ENCODE results near the gene ZNF587B. TPM values are rescaled to one million over a fixed set of nuclear protein-coding genes. Genes with fewer than 3 reads are reported as not detected.
"Not testable (repeated sequence)": the region's sequence is repeated elsewhere in the genome, so short reads cannot be mapped to it uniquely, and the experiment has no call there.

Gene ZNF587B
- total RNA-seq, 1 donor from 2014 or later = 27.5 TPM

DNA sequence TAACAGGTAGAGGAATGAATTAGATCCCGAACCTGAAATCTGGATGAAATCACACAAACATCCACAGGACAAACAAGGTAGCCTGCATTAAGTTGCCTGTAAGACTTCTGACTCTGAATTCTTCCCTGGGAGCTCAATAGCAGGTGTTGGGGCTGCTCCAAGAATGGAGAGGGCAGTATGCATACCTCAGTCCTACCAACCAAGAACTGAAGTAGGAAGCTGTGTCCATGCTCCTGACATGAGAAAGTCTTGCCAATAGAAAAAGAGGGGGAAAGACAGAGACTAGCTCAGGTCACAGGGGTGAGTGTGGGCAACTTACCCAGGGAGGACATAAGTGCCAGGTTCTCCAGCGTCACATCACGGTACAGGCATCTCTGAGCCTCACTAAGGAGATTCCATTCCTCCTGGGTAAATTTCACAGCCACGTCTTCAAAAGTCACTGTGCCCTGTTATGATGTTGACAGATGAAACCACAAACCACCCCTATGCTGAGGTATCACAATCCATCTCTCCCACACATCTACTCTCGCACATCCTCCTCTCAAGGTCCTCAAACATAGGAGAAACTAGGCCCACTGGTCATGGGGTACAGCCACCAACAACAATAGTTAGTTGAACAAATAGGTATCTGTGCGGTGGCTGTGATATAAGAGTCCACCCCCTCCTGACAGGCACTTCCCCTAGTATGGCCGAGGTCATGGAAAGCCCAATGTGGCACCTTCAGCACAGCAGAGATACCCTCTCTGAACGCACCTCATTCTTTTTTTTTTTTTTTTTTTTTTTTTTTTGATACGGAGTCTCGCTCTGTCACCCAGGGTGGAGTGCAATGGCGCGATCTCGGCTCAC lies 16.9 kb upstream of the ZNF587B start:
- peak; percentile 59 for DNase-seq
- not testable (repeated sequence) for H3K9me3 Mint-ChIP-seq, H3K27me3 Mint-ChIP-seq
- Mint-ChIP-seq H3K27ac (peak overlapping the region; percentile 86), H3K4me3 (peak overlapping the region; percentile 96), H3K36me3 (ENCODE audit: low read depth) (peaks cover 38% of the 10 kb centered on the region), H3K4me1 (peaks cover 35% of the 10 kb centered on the region)
- intact Hi-C loops (cut with micrococcal nuclease) = loop anchor here (10.0 kb wide), 2 partner anchors 238 to 372 kb away; partner anchors contain the start of genes ZNF274 and ZNF416

DNA sequence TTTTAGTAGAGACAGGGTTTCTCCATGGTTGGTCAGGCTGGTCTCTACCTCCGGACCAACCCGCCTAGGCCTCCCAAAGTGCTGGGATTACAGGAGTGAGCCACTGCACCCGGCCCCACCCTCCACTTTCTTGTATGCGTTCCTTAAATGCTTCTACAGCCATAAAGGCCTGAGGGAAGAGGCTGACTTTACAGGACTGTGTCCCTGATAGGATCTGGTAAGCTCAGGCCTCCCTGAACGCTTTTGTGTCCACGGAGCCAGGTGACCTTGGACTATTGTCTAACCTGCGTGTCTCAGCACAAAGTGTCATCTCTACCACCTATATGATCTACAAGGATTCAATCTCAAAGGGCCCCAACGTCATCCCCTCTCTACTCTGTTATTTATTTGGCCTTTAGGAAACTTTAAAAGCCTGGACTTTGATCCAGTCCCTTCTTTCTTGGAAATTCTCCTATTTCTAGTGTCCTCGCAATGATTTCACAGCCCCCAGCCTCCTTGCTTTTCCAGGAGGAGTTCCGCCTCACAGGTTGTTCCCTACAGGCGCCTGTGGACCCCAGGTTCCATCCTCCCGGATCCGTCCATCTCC lies 16.1 kb upstream of the ZNF587B start:
- intact Hi-C loops (cut with micrococcal nuclease) = loop anchor here (2.0 to 10.0 kb wide), 5 partner anchors 35 to 371 kb away; partner anchors contain the start of genes ZNF274, ZNF416, ZNF586 and ZNF587
- Mint-ChIP-seq H3K4me1 (peaks cover 38% of the 10 kb centered on the region), H3K27me3 (no peaks in the 10 kb centered on the region), H3K4me3 (peak overlapping the region; percentile 96), H3K27ac (peak overlapping the region; percentile 90), H3K9me3 (no peaks in the 10 kb centered on the region), H3K36me3 (ENCODE audit: low read depth) (peaks cover 32% of the 10 kb centered on the region)
- DNase-seq = no peak

DNA sequence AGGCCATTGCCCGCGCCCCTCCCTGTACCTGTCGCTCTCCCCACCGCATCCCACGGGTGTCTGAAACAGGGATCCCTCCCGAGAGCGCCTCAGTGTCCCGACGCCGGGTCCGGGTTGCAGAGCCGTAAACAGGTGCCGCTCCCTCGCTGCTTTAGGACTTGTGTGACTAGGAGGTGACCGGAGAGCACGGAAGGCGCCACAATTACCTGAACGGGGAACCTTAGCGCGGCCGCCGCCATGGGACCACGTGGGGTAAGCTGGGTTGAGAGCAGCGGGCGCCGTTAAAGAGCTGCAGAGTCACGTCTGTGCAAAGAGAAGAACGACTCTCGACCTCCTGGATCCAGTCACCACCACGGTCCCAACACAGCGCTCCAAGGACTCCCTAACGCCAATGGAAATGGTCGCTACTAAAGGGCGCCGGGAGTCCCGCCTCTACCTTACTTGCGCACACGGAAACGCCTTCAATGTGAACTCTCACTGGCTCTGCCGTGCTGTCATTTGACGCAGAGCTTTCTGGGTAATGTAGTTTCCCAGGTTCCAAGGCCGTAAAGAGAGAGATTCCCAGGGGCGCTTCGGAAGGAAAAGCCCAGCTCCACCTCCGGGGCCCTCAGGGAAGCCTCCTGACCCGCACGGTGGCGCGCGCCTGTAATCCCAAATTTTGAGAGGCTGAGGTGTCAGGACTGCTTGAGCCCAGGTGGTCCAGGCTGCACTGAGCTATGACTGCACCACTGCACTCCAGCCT lies 15.4 kb upstream of the ZNF587B start, which contains the start of gene ZNF552:
Gene ZNF552 (minus strand): TSS at position 409 of the 742 bp plus-strand sequence. CDS start 170 bp downstream, at position 239.
- peaks cover 40% of the 10 kb centered on the region for H3K4me1 Mint-ChIP-seq
- H3K9me3 Mint-ChIP-seq = no peaks in the 10 kb centered on the region
- peak within 1 kb of the TSS; percentile 90 for H3K27ac Mint-ChIP-seq
- intact Hi-C loops (cut with micrococcal nuclease) = loop anchor here (2.0 to 10.0 kb wide), 5 partner anchors 34 to 370 kb away; partner anchors contain the start of genes ZNF274, ZNF416, ZNF586 and ZNF587
- peaks cover 27% of the 10 kb centered on the region for H3K36me3 Mint-ChIP-seq (ENCODE audit: low read depth)
- no peaks in the 10 kb centered on the region for H3K27me3 Mint-ChIP-seq
- peak within 1 kb of the TSS; percentile 96 for H3K4me3 Mint-ChIP-seq
- peak; percentile 93 for DNase-seq

DNA sequence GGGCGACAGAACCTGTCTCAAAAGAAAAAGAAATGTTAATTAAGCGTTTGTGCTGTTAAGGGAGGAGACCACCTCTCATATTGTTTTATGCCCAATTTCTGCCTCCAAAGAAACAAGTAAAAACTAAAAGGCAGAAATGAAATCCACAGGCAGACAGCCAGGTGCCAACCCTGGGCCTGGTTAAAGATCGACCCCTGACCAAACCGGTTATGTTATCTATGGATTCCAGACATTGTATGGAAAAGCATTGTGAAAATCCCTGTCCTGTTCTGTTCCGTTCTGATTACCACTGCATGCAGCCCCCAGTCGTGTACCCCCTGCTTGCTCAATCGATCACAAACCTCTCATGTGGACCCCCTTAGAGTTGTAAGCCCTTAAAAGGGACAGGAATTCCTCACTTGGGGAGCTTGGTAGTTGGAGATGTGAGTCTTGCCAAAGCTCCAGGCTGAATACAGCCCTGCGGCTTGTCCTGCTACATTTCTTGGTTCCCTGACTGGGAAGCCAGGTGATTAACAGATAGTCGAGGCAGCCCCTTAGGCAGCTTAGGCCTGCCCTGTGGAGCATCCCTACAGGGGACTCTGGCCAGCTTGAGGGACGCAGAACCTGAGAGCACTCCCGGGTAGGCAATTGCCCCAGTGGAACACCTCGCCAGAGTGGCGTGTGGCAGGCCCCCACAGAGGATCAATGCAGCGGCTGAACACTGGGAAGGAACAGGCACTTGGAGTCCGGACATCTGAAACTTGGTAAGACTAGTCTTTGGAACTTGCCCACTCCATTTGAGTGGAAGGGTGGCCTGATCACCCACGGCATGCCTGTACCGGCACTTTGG lies 14.6 kb upstream of the ZNF587B start:
- peak overlapping the region; percentile 96 for H3K4me3 Mint-ChIP-seq
- no peaks in the 10 kb centered on the region for H3K9me3 Mint-ChIP-seq
- H3K36me3 Mint-ChIP-seq (ENCODE audit: low read depth) = peaks cover 27% of the 10 kb centered on the region
- no peak for DNase-seq
- intact Hi-C loops (cut with micrococcal nuclease) = loop anchor here (2.0 to 10.0 kb wide), 5 partner anchors 33 to 369 kb away; partner anchors contain the start of genes ZNF274, ZNF416, ZNF586 and ZNF587
- H3K27ac Mint-ChIP-seq = peak overlapping the region; percentile 90
- H3K27me3 Mint-ChIP-seq = no peaks in the 10 kb centered on the region
- peaks cover 43% of the 10 kb centered on the region for H3K4me1 Mint-ChIP-seq

DNA sequence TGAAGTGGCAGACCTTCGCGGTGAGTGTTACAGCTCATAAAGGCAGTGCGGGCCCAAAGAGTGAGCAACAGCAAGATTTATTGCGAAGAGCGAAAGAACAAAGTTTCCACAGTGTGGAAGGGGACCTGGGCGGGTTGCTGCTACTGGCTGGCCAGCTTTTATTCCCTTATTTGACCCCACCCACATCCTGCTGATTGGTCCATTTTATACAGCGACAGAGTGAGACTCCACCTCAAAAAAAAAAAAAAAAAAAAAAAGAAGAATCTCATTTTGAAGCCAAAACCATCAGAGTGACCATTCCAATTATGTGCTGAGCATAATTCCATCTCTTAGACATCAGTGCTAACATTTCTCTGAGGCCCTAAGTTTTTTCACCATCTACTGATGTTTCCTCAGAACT lies 13.4 kb upstream of the ZNF587B start:
- peak overlapping the region; percentile 7 for H3K27ac Mint-ChIP-seq
- no peaks in the 10 kb centered on the region for H3K27me3 Mint-ChIP-seq
- H3K4me1 Mint-ChIP-seq = peaks cover 48% of the 10 kb centered on the region
- DNase-seq = no peak
- no peak overlapping the region for H3K4me3 Mint-ChIP-seq
- intact Hi-C loops (cut with micrococcal nuclease) = loop anchor here (10.0 kb wide), 2 partner anchors 242 to 368 kb away; partner anchors contain the start of genes ZNF274 and ZNF416
- peaks cover 28% of the 10 kb centered on the region for H3K36me3 Mint-ChIP-seq (ENCODE audit: low read depth)
- H3K9me3 Mint-ChIP-seq = no peaks in the 10 kb centered on the region

DNA sequence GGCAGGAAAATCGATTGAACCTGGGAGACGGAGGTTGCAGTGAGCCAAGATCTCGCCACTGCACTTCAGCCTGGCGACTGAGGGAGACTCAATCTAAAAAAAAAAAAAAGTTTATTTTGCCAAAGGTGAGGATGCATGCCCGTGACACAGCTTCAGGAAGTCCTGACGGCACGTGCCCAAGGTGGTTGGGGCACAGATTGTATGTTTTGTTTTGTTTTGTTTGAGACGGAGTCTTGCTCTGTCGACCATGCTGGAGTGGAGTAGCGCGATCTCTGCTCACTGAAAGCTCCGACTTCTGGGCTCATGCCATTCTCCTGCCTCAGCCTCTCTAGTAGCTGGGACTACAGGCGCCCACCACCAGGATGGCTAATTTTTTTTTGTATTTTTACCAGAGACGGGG lies 12.1 kb upstream of the ZNF587B start:
- H3K27ac Mint-ChIP-seq = no peak overlapping the region
- H3K4me1 Mint-ChIP-seq = peaks cover 45% of the 10 kb centered on the region
- H3K4me3 Mint-ChIP-seq = peak overlapping the region; percentile 96
- H3K27me3 Mint-ChIP-seq = no peaks in the 10 kb centered on the region
- peaks cover 3% of the 10 kb centered on the region for H3K9me3 Mint-ChIP-seq
- intact Hi-C loops (cut with micrococcal nuclease) = loop anchor here (10.0 kb wide), 2 partner anchors 243 to 367 kb away; partner anchors contain the start of genes ZNF274 and ZNF416
- H3K36me3 Mint-ChIP-seq (ENCODE audit: low read depth) = peaks cover 30% of the 10 kb centered on the region
- DNase-seq = no peak

DNA sequence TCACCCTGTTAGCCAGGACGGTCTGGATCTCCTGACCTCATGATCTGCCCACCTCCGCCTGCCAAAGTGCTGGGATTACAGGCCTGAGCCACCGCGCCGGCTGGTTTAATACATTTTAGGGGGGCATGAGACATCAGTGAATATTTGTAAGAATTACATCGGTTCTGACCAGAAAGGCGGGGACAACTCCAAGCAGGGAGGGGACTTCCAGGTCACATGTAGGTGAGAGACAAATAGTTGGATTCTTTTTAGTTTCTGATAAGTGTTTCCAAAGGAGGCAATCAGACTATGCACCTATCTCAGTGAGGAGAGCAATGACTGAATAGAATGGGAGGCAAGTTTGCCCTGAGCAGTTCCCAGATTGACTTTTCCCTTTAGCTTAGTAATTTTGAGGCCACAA lies 11.7 kb upstream of the ZNF587B start:
- Mint-ChIP-seq H3K9me3 (peaks cover 3% of the 10 kb centered on the region), H3K27me3 (no peaks in the 10 kb centered on the region), H3K4me3 (peak overlapping the region; percentile 96), H3K27ac (peak overlapping the region; percentile 51), H3K36me3 (ENCODE audit: low read depth) (peaks cover 32% of the 10 kb centered on the region), H3K4me1 (peaks cover 43% of the 10 kb centered on the region)
- no peak for DNase-seq
- intact Hi-C loops (cut with micrococcal nuclease) = loop anchor here (10.0 kb wide), 2 partner anchors 244 to 366 kb away; partner anchors contain the start of genes ZNF274 and ZNF416

DNA sequence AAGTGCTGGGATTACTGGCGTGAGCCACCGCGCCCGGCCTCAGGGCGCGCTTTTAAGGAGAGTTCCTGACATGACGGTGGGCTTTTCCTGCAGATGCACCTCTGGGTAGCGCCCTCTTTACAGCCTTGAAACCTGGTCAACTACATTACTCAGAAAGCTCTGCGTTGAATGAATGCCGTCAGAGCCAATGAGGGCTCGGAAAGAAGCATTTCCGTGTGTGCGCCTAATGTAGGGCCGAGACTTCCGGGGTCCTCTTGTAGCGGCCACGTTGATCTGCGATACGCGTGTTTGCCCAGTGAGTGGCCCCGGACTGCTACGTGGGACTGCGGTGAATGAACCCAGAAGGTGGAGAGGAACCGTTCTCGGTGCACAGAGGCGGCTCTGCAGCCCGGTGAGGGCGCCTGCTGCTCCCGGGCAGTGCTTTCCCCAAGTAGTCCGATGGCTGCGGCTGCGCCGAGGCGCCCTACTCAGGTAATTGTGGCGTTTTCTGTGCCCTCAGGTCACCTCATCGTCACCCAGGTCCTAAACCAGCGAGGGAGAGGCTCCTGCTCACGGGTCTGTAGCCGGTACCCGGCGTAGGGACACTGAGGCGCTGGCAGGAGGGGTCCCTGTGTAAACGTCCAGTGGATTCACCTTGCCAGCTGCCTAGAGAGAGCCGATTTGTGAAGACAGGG lies 10.5 kb upstream of the ZNF587B start:
- H3K4me3 Mint-ChIP-seq = peak overlapping the region; percentile 96
- H3K9me3 Mint-ChIP-seq = peaks cover 3% of the 10 kb centered on the region
- peaks cover 44% of the 10 kb centered on the region for H3K36me3 Mint-ChIP-seq (ENCODE audit: low read depth)
- peak; percentile 94 for DNase-seq
- H3K27ac Mint-ChIP-seq = peak overlapping the region; percentile 99
- intact Hi-C loops (cut with micrococcal nuclease) = loop anchor here (10.0 kb wide), 2 partner anchors 245 to 365 kb away; partner anchors contain the start of genes ZNF274 and ZNF416
- peaks cover 45% of the 10 kb centered on the region for H3K4me1 Mint-ChIP-seq
- no peaks in the 10 kb centered on the region for H3K27me3 Mint-ChIP-seq

DNA sequence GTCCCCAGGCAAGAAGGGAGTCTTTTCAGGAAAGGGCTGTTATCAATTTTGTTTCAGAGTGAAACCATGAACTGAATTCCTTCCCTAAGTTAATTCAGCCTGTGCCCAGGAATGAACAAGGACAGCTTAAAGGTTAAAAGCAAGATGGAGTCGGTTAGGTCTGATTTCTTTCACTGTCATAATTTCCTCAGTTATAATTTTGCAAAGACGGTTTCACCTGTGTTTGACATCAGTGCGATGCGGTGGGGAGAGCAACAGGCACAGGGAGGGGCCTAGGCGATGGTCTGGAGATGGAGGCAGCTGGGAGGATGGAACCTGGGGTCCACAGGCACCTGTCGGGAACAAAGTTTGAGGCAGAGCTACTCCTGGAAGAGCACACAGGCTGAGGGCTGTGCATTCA lies 9.5 kb upstream of the ZNF587B start:
- intact Hi-C loops (cut with micrococcal nuclease) = no loop called here

DNA sequence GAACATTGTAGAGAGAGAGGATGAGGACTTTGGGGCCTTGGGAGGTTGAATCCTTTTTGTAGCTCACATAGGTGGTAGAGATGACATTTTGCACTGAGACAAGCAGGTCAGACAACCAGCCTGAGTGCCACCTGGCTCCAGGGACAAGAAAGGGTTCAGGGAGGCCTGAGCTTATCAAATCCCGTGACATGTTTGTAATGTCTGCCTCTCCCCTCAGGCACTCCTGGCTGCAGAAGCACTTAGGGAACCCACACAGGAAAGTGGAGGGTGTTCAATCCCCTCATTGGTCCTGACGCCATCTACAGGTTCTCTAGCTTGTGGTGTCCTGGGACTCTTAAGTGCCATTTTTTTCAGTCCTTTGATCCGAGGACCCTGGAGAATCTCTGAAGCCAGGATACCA lies 9.0 kb upstream of the ZNF587B start:
- intact Hi-C loops (cut with micrococcal nuclease); H3K9me3 Mint-ChIP-seq; H3K27me3 Mint-ChIP-seq; DNase-seq: not testable (repeated sequence)
- Mint-ChIP-seq H3K36me3 (ENCODE audit: low read depth) (peaks cover 56% of the 10 kb centered on the region), H3K27ac (peak overlapping the region; percentile 31), H3K4me1 (peaks cover 36% of the 10 kb centered on the region), H3K4me3 (peak overlapping the region; percentile 96)

More for the DNA sequence above, 9.5 kb upstream of the ZNF587B start:
- no peak for DNase-seq
- Mint-ChIP-seq H3K27me3 (no peaks in the 10 kb centered on the region), H3K4me1 (peaks cover 38% of the 10 kb centered on the region), H3K9me3 (peaks cover 3% of the 10 kb centered on the region), H3K27ac (peak overlapping the region; percentile 99), H3K4me3 (peak overlapping the region; percentile 96), H3K36me3 (ENCODE audit: low read depth) (peaks cover 51% of the 10 kb centered on the region)

DNA sequence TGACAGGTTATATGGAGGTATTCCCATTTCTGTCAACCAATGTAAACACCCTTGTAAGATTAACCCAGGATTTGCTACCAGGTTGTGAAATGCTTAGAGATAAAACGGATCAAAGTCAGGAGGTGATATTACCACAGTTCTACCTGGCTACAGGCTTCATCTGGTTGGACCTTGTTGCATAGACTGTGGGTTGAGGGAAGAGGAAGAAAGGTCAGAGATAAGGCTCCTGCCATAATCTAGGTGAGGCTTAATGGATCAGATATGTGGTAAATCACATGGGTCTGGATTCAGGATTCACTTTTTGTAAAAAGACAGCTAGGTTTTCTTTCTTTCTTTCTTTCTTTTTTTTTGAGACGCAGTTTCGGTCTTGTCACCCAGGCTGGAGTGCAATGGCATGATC lies 8.6 kb upstream of the ZNF587B start:
- H3K27me3 Mint-ChIP-seq; DNase-seq; H3K9me3 Mint-ChIP-seq; H3K27ac Mint-ChIP-seq; intact Hi-C loops (cut with micrococcal nuclease): not testable (repeated sequence)
- Mint-ChIP-seq H3K4me3 (peak overlapping the region; percentile 96), H3K4me1 (peaks cover 33% of the 10 kb centered on the region), H3K36me3 (ENCODE audit: low read depth) (peaks cover 60% of the 10 kb centered on the region)

DNA sequence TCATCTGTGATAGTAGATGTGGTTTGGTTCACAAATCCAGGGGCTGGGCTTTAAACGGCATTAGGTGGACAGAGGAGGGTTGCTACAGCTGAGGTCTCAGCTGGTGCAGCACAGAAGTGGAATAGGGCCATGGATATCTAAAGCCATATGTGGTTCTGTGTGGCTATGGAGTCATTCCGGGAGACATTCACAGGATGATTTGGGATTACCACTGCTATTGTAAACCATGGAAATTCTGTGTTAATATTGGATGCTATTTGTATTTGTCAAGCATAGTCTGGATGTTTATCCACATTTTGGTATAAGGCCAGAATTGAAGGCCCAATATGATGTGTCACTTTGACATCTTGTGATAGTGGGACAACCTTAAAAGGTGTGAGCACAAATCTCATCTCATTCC lies 6.9 kb upstream of the ZNF587B start:
- DNase-seq; intact Hi-C loops (cut with micrococcal nuclease); H3K4me3 Mint-ChIP-seq; H3K9me3 Mint-ChIP-seq; H3K27me3 Mint-ChIP-seq; H3K27ac Mint-ChIP-seq: not testable (repeated sequence)
- peaks cover 38% of the 10 kb centered on the region for H3K4me1 Mint-ChIP-seq
- H3K36me3 Mint-ChIP-seq (ENCODE audit: low read depth) = peaks cover 70% of the 10 kb centered on the region
